Ammon's horn (tissue), 1 donor: ENCODE data around the gene MATR3.
"Not testable (repeated sequence)": the region's sequence is repeated elsewhere in the genome, so short reads cannot be mapped to it uniquely, and the experiment has no call there.

ENCODE experiments used
- DNase-seq: peaks from one replicate; pipeline ENCODE4 v3.0.0-alpha.2; 2016; ENCODE audit warnings: low spot score

The MATR3 gene

GRCh38 chr5:139293507-139294373 is at the start of gene MATR3:
TSS of gene MATR3 (plus strand) at chr5:139293740. CDS start at chr5:139307416, 13,676 bp downstream.
- DNase-seq, result peak; percentile 95

- no peak for DNase-seq
Measured at GRCh38 chr5:139245637-139246339, 47.8 kb upstream of the MATR3 start.

- peak; percentile 43 for DNase-seq
Measured at GRCh38 chr5:139246394-139246793, 47.1 kb upstream of the MATR3 start.

- no peak for DNase-seq
Measured at GRCh38 chr5:139248826-139249453, 44.6 kb upstream of the MATR3 start.

GRCh38 chr5:139251281-139251687 is 42.3 kb upstream of the MATR3 start:
- no peak for DNase-seq

GRCh38 chr5:139251695-139252288 is 41.7 kb upstream of the MATR3 start:
- DNase-seq, result no peak

- no peak for DNase-seq
Measured at GRCh38 chr5:139253115-139253514, 40.4 kb upstream of the MATR3 start.

- DNase-seq, result no peak
Measured at GRCh38 chr5:139256820-139257219, 36.7 kb upstream of the MATR3 start.

- DNase-seq, result no peak
Measured at GRCh38 chr5:139262059-139262741, 31.3 kb upstream of the MATR3 start.

- DNase-seq, result peak; percentile 96
Measured at GRCh38 chr5:139262742-139263445, 30.6 kb upstream of the MATR3 start.

GRCh38 chr5:139263536-139263935 is 30.0 kb upstream of the MATR3 start:
- no peak for DNase-seq

GRCh38 chr5:139263946-139264345 is 29.6 kb upstream of the MATR3 start:
- no peak for DNase-seq

- no peak for DNase-seq
Measured at GRCh38 chr5:139265001-139265400, 28.5 kb upstream of the MATR3 start.

GRCh38 chr5:139266236-139266635 is 27.3 kb upstream of the MATR3 start:
- no peak for DNase-seq

GRCh38 chr5:139267481-139267880 is 26.1 kb upstream of the MATR3 start:
- DNase-seq, result no peak

- DNase-seq, result peak; percentile 78
Measured at GRCh38 chr5:139268364-139269202, 25.0 kb upstream of the MATR3 start.

- not testable (repeated sequence) for DNase-seq
Measured at GRCh38 chr5:139270718-139271117, 22.8 kb upstream of the MATR3 start.

GRCh38 chr5:139271201-139272027 is 22.1 kb upstream of the MATR3 start:
- DNase-seq, result no peak
